Amygdala (tissue), 56 donors: ENCODE measurements around the gene RXFP1.
A peak's percentile ranks its signal among the peaks of the same experiment; 100 is the strongest.

Experiments
- DNase-seq, 56 donors: peaks; one replicate each; lab custom pipeline; 2025; lab: John Stamatoyannopoulos, UW

Gene RXFP1

DNA sequence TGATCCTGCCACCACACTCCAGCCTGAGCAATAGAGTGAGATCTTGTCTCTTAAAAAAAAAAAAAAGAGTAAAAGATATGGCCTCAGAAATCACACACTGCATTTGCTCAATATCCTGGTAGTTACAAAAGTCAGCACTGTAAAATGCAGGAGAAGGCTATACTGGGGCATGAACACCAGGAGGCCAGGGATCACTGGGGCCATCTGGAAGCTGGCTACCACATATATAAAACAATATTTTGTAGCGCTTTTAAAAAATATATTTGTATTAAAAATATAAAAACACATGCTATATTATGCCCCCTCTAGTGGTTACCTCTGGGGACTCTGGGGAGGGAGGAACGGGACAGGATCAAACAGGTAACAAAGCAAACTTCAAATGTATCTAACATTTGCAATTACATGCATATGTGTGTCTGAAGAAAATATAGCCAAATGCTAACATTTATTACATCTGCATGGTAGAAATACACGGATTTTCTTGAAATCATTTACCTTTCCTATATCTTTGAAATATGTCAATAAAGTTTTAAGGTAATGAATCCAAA, 146.0 kb downstream of the RXFP1 start:
- no peak for DNase-seq

DNA sequence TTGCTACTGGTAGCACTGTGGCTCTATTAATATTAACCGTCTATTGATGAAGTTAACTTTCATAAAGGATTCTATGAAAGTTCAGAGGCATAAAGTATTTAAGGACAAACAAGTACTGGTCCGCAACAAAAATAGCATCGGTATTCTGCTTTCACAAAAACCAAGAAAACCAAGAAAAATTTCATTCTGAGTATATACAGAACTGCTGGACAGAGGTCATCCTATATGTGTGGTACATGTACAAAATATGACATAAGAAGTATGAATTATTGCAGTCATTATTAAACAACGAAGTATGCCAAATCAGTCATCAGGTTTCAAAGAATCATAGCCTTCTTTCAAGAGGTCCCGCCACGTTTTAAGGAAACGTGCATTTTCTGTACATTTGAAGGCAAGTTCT, 147.6 kb downstream of the RXFP1 start:
- no peak for DNase-seq

- peak in 48 of 56 donors; percentile 0 to 79 (median 42) for DNase-seq
Measured at GRCh38 chr4:158670975-158671664, 149.4 kb downstream of the RXFP1 start.

DNA sequence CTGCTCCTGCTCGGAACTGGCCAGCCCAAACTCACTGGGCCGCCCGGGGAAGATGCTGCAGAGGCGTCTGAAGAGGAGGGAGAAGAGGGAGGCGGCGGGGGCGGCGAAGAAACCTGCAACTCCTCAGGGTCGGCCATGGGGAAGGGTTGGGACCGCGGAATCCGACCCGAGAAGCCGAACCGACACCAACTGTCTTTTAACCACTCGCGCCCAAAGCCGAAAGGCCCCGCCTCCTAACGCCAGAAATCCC, 149.9 kb downstream of the RXFP1 start, which contains the start of gene C4orf46:
TSS of gene C4orf46 (minus strand) at position 223 of the 250 bp plus-strand sequence. CDS start at position 137, 86 bp downstream.
- no peak for DNase-seq

DNA sequence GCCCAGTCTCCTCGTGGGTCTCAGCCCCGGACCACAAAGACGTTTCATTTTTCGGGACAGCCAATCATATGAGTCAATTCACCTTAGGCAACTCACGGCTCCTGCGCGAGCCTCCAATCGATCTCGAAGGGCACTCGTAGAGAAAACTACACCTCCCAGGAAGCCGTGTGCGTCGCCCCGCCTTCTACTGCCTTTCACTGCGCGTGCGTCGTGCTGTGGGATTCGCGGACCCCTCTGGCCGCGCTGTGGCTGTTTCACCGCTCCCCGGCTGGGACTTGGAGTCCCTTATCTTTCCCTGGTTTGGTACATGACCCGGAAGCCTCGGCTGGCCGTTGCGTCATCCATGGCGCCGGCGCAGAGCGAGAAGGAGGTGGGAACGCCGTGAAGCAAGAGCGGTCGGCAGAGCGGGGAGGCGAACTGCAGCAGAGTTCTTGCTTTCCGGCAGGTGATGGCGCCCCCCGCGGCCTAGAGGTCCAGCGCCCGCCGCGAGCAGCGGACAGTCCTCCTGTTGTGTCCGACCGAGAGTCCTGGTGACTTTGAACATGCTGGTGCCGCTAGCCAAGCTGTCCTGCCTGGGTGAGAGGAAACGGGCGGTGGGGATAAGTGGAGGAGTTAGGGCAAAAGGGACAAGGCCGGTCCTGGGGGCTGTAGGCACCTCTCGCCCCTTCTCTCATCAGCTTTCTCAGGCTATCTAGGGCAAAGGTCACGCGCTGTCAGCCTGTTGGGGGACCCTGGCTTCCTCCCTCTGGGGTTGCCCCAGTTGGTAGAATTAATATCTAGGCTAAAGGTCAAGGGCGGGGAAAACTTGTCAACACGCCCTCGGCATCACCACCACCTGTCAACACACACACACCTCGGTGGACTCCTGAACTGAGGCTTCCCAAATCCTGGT, 150.5 kb downstream of the RXFP1 start, which contains the start of gene ETFDH:
TSS of gene ETFDH (plus strand) at position 382 of the 892 bp plus-strand sequence. CDS start at position 543, 161 bp downstream.
- DNase-seq, result peak; percentile 94 to 100 (median 99)

DNA sequence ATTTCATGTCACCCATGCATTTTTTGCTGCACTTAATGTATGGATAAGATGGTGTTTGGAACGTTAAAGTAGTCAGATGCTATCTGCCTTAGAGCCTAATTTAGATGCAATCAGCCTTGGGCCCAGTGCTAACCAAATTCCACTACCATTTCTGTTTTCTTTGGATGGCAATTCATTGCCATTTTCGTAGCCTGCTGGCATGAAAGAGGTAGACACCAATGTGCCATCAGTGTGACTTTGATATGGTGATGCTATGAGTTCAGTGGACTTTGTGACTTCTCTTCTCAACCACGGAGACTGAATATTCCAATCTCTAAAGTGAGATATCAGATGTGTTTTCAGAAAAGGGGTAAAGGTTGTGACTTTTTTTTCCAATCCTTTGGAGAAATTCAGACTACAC, 152.0 kb downstream of the RXFP1 start:
- DNase-seq, result no peak

- no peak for DNase-seq
Measured at GRCh38 chr4:158676076-158676475, 154.4 kb downstream of the RXFP1 start.

DNA sequence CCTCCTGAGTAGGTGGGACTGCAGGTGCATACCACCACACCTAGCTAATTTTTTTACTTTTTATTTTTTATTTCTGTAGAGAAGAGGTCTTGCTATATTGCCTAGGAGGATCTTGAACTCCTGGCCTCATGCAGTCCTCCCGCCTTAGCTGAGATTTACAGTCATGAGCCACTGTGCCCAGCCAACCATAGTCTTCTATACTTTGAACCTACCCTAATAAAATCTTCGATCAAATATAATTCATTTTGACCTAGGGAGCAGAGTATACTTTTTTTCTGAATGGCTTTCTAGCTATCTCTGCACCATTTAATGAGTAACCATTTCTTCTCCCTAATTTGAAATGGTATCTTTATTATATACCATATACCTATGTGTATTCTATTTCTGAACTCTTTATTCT, 157.1 kb downstream of the RXFP1 start:
- no peak for DNase-seq

DNA sequence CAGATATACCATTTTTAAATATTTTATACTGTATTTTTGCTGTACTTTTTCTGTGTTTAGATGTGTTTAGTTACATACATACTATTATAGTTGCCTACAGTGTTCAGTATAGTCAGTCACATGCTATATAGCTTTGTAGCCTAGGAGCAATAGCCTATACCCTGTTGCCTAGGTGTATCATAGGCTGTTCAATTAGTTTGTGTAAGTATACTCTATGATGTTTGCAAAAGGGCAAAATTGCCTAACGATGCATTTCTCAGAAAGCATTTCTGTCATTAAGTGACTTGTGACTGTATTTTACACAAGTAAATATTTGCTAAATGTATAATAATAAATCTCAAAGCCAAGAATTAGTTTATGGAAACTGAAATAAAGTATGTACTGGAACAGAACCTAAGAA, 159.9 kb downstream of the RXFP1 start:
- no peak for DNase-seq

DNA sequence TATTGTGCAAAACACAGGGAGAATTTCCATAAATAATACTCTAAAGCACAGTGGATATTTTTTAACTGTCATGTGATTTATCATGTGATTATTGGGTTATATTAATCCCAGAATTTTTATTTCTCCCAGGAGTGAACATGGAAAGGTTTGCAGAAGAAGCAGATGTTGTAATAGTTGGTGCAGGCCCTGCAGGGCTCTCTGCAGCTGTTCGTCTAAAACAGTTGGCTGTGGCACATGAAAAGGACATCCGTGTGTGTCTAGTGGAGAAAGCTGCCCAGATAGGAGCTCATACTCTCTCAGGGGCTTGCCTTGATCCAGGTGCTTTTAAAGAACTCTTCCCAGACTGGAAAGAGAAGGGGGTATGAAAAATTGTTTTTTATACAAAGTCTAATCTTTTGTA, 160.4 kb downstream of the RXFP1 start:
- DNase-seq, result no peak

GRCh38 chr4:158688813-158689212, 167.1 kb downstream of the RXFP1 start:
- DNase-seq, result no peak
